Measurements from ENCODE around the gene RAMP3. TPM values are rescaled to one million over a fixed set of nuclear protein-coding genes. Genes with fewer than 3 reads are reported as not detected.

Gene RAMP3
- polyA plus RNA-seq, 3 donors = not detected

DNA sequence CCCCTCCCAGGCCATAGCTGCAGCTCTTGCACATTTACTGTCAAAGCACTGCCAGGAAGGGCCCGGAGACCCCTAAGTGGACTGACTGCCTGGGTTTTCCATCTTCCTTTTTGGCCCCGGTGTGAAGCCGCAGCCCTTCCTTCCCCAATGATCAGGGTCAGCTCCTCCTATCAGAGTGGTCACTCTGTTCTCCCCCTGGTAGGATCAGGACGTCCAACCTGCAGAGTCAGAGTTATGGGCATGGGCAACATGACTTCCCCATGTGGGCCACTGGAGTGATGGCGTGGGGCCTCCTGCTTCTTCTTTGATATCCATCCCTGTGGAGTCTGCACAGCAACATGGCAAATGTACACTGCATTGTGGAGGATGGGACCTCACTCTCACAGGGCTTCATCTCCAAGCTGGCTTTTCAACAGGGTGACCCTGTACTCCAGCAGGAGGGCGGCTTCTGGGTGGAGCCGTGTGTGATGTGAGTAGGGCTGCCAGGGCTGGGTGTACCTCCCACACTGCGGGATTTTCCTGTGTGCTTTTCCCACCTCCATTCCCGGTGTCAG lies 6.4 kb upstream of the RAMP3 start:
- no peaks in the 10 kb centered on the region for H3K4me1 ChIP-seq (ENCODE audit: control insufficient read depth in 1 of 2, insufficient read depth in 2 of 2, low read length in 2 of 2)
- Mint-ChIP-seq H3K4me3 (no peak overlapping the region), H3K27me3 (ENCODE audit: low read depth in 3 of 3) (peaks cover 5 to 16% (median 10%) of the 10 kb centered on the region in 3 donors)

DNA sequence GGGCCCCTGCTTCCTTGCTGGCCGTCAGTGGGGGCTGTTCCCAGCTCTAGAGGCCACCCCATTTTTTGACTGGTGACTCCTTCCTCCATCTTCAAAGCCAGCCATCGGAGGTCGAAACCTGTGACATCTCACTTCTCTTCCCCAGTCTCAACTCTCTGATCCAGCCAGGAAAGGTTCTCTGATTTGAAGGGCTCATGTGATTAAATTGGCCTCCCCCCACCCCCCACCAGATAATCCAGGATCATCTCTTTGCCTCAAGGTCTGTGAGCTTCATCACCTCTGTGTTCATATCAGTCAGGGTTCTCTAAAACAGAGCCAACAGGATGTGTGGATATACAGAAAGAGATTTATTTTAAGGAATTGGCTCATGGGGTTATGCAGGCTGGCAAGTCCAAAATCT lies 5.6 kb upstream of the RAMP3 start:
- no peaks in the 10 kb centered on the region for H3K79me2 ChIP-seq (ENCODE audit: insufficient read depth, low read length)
- Mint-ChIP-seq H3K36me3 (no peaks in the 10 kb centered on the region), H3K27ac (no peak overlapping the region), H3K9me3 (no peaks in the 10 kb centered on the region), H3K27me3 (ENCODE audit: low read depth in 3 of 3) (peaks cover 9 to 22% (median 16%) of the 10 kb centered on the region in 3 donors), H3K4me3 (no peak overlapping the region), H3K4me1 (peaks cover 2% of the 10 kb centered on the region)
- peaks cover 0 to 10% of the 10 kb centered on the region in 2 donors for H3K27me3 ChIP-seq (ENCODE audit: control insufficient read depth in 2 of 2, insufficient read depth in 2 of 2, low read length in 2 of 2)
- no peak overlapping the region for H3K9ac ChIP-seq (ENCODE audit: insufficient read depth, low read length, poor library complexity, severe bottlenecking)
- H3K4me3 ChIP-seq (replicated peaks in 1 of 3; ENCODE audit: low read depth in 2 of 3, low read length in 3 of 3) = no peak overlapping the region
- no peaks in the 10 kb centered on the region for H3K4me1 ChIP-seq (ENCODE audit: control insufficient read depth in 1 of 2, insufficient read depth in 2 of 2, low read length in 2 of 2)
- no peaks in the 10 kb centered on the region for H4K20me1 ChIP-seq (ENCODE audit: insufficient read depth, low read length)
- no peaks in the 10 kb centered on the region for H3K36me3 ChIP-seq (replicated peaks in 1 of 2; ENCODE audit: control insufficient read depth in 1 of 2, insufficient read depth in 2 of 2, low read length in 2 of 2)
- no peaks in the 10 kb centered on the region for H3K9me3 ChIP-seq (replicated peaks in 1 of 2; ENCODE audit: control insufficient read depth in 1 of 2, insufficient read depth in 1 of 2, low read length in 2 of 2)
- H2AFZ ChIP-seq (ENCODE audit: insufficient read depth, low read depth, low read length, poor library complexity, severe bottlenecking) = no peak overlapping the region
- no peak overlapping the region for H3K4me2 ChIP-seq (replicated peaks; ENCODE audit: extremely low read depth, low read length, poor library complexity, severe bottlenecking)
- no peak for DNase-seq
- WGBS (ENCODE audit: insufficient coverage) = no CpG with 5 or more reads among the region's 3 CpGs
- TF ChIP-seq, protein P1, sequence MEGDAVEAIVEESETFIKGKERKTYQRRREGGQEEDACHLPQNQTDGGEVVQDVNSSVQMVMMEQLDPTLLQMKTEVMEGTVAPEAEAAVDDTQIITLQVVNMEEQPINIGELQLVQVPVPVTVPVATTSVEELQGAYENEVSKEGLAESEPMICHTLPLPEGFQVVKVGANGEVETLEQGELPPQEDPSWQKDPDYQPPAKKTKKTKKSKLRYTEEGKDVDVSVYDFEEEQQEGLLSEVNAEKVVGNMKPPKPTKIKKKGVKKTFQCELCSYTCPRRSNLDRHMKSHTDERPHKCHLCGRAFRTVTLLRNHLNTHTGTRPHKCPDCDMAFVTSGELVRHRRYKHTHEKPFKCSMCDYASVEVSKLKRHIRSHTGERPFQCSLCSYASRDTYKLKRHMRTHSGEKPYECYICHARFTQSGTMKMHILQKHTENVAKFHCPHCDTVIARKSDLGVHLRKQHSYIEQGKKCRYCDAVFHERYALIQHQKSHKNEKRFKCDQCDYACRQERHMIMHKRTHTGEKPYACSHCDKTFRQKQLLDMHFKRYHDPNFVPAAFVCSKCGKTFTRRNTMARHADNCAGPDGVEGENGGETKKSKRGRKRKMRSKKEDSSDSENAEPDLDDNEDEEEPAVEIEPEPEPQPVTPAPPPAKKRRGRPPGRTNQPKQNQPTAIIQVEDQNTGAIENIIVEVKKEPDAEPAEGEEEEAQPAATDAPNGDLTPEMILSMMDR (IDR thresholded peaks at IDR 0.05) = no peak
- no peak overlapping the region for H3K27ac ChIP-seq (ENCODE audit: low read depth in 1 of 2, low read length in 2 of 2)
- intact Hi-C loops (cut with micrococcal nuclease) = loop anchor here (10.0 kb wide), 1 partner anchor 703 kb away; no protein-coding TSS in a partner anchor

More for the DNA sequence above, 6.4 kb upstream of the RAMP3 start:
- H3K9me3 Mint-ChIP-seq = no peaks in the 10 kb centered on the region
- no peak overlapping the region for H3K4me2 ChIP-seq (replicated peaks; ENCODE audit: extremely low read depth, low read length, poor library complexity, severe bottlenecking)
- peaks cover 0 to 2% of the 10 kb centered on the region in 2 donors for H3K27me3 ChIP-seq (ENCODE audit: control insufficient read depth in 2 of 2, insufficient read depth in 2 of 2, low read length in 2 of 2)
- H3K4me1 Mint-ChIP-seq = peaks cover 2% of the 10 kb centered on the region
- H3K79me2 ChIP-seq (ENCODE audit: insufficient read depth, low read length) = no peaks in the 10 kb centered on the region
- no peaks in the 10 kb centered on the region for H3K36me3 ChIP-seq (replicated peaks in 1 of 2; ENCODE audit: control insufficient read depth in 1 of 2, insufficient read depth in 2 of 2, low read length in 2 of 2)
- no peaks in the 10 kb centered on the region for H4K20me1 ChIP-seq (ENCODE audit: insufficient read depth, low read length)
- 80% methylated on average over 5 of the region's 9 CpGs for WGBS (ENCODE audit: insufficient coverage)
- no peak for DNase-seq
- H3K27ac Mint-ChIP-seq = no peak overlapping the region
- no peaks in the 10 kb centered on the region for H3K9me3 ChIP-seq (replicated peaks in 1 of 2; ENCODE audit: control insufficient read depth in 1 of 2, insufficient read depth in 1 of 2, low read length in 2 of 2)
- TF ChIP-seq, protein P1 (IDR thresholded peaks at IDR 0.05) = no peak
- no peaks in the 10 kb centered on the region for H3K36me3 Mint-ChIP-seq
- no peak overlapping the region for H3K27ac ChIP-seq (ENCODE audit: low read depth in 1 of 2, low read length in 2 of 2)
- H2AFZ ChIP-seq (ENCODE audit: insufficient read depth, low read depth, low read length, poor library complexity, severe bottlenecking) = no peak overlapping the region
- H3K4me3 ChIP-seq (replicated peaks in 1 of 3; ENCODE audit: low read depth in 2 of 3, low read length in 3 of 3) = no peak overlapping the region
- H3K9ac ChIP-seq (ENCODE audit: insufficient read depth, low read length, poor library complexity, severe bottlenecking) = no peak overlapping the region
- intact Hi-C loops (cut with micrococcal nuclease) = loop anchor here (10.0 kb wide), 1 partner anchor 704 kb away; no protein-coding TSS in a partner anchor
